GM18951 (cell line): ENCODE results near the gene ANXA6.

ENCODE experiments used
- POLR2A ChIP-seq: IDR thresholded peaks from 4 replicates; pipeline ENCODE4 v1.6.1; 2011; ENCODE audit warnings: mild to moderate bottlenecking; ENCODE audit not compliant: insufficient read length, insufficient read depth; ENCODE audit errors: extremely low read depth
- in situ Hi-C: fragments of 300-500 bp; cut with MboI; formaldehyde crosslinking; loops from one replicate; pipeline ENCODE4 v1.12.0; 2022; ENCODE audit warnings: low sequenced_read_pairs, mixed read lengths, inconsistent platforms; ENCODE audit not compliant: unreplicated experiment

ANXA6 gene

DNA sequence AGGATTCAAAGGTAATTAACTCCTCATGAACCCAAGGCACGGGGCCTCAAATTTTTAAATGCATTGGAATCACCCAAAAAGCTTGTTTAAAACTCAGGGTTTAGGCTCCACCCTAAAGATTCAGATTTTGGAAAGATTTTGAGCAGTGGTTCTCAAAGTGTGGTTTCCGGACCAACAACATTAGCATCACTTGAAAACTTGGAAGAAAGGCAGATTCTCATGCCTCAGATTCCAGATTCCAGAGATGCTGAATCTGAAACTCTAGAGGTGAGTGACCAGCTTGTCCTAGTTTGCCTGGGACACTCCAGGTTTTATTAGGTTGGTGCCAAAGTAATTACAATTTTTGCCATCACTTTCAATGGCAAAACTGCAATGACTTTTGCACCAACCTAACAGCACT is 52.0 kb downstream of the ANXA6 start:
- TF ChIP-seq POLR2A, result no peak
- in situ Hi-C loops, result no loop called here

DNA sequence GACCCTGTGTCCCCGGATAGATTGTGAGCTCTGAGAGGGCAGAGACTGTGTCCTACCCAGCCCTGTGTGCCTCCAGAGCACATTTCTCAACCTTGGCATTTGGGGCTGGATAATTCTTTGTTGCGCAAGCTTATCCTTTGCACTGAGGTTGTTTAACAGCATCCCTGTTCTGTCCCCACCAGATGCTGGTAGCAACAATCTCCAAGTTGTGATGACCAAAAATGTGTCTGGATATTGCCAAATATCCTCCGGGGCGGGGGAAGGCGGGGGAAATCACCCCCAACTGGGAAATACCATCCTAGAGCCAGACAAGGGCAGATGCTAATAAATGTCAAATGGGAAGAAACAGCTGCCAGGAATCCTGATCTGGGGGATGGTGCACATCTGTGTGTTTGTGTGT is 52.8 kb downstream of the ANXA6 start:
- in situ Hi-C loops, result no loop called here
- TF ChIP-seq POLR2A, result no peak

DNA sequence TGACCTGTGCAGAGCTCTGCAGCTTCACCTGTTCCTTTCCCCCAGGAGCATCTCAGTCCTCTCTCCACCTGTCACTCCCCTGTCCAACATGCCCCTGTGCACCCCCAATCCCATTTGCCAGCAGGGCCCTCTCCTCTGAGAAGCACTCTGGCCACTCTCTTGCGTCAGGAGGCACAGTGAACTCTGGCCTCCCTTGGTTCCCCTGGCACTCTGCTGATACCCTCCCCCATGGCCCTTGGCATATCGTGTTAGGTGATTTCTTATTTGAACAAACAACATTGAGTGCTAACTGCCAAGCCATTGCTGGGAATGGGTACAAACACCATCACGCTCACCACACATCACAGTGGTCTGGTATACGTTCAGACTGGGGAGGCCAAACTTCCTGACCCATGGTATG is 55.8 kb downstream of the ANXA6 start:
- TF ChIP-seq POLR2A, result no peak
- in situ Hi-C loops, result no loop called here

DNA sequence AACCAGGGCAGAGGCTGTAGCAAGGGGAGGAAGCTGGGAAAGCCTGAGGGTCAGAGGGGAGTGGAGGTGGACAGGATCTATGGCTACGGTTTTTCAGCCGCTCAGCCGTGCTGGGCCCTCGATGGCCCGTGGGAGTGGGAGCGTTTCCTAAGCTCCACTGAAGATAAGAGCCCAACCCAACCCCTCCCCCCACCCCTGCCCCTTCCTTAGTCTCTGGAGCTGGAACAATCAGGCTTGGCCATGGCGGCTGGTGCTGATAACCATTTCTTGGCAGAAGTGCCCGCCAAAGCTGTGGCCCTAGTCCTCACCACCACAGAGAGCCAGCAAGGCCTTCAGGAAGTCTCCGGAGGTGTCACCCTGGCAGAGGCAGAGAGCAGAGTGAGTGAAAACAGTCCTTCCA is 56.4 kb downstream of the ANXA6 start:
- in situ Hi-C loops, result no loop called here
- no peak for TF ChIP-seq POLR2A

DNA sequence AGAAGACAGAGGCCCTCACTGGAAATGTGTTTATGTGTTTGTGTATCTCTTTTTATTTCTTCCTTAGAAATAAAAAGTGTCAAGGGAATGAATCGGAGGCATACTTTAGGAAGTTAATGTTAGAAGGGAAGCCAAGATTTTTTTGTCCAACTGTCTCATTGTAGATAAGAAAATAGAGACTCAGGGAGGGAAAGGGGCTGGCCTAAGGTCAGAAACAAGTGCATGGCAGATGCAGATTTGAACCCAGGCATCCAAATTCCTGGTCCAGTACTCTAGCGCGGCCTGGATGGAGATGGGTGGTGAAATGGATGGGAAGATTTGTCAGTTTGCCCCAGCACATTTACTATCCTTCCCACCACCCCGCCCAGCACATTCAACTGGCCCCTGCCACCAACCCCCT is 56.9 kb downstream of the ANXA6 start:
- in situ Hi-C loops, result no loop called here
- no peak for TF ChIP-seq POLR2A

DNA sequence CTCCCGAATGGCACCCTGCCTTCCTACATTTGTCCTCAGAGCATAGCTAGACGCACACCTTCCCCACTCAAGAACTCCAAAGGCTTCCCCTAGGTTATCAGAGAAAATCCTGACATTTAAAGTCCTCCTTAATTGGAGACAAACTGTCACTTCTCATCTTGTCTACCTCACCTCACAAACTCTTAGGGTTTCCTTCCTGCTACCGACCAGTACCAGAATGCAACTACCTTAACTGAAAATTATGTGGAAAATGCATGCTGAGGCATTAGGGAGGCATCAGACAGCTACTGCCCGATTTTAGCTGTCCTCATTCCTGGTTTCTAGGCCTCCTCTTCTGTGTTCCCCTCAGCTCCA is 58.8 kb downstream of the ANXA6 start:
- no peak for TF ChIP-seq POLR2A
- in situ Hi-C loops, result no loop called here

DNA sequence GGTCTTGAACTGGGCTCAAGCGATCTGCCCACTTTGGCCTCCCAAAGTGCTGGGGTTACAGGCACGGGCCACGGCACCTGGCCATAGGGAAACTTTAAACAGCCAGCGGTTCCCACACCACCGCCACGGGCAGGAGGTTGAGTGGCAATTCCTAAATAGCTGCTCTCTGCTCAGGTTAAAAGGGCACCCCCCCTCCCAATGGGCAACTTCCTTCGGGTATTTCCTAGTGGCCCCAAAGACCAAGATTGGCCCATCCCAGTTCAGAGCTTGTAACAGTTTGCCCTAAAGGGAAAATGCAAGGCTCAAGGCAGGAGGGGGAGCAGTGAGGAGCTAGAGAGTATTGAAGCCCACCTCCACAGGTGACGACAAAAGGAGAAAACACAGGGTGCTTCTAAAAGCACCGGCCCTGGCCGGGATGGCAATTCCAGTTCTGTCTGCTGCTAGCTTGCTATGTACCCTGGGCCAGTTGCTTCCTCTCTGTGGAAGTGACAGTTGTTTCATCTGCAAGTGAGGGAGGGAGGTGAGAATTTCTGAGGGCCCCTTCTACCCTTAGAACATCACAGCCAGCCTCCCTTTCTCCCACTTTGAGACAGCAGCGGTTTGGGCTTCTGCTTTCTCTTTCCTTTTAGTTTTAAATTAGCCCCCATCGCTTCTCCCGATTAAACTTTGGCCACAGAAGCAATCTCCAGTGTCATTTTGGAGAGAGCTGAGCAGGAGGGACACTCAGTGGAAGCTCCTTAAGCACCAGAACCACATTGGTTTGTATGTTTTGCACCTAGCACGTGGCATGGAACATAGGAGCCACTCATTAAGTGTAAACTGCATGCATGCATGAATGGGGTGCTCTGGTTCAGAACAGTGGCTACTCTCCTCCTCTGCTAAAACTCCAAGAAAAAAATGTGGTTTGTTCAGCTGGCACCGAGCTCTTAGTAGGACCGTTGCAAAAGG is 59.5 kb downstream of the ANXA6 start:
- TF ChIP-seq POLR2A, result no peak
- in situ Hi-C loops, result no loop called here

DNA sequence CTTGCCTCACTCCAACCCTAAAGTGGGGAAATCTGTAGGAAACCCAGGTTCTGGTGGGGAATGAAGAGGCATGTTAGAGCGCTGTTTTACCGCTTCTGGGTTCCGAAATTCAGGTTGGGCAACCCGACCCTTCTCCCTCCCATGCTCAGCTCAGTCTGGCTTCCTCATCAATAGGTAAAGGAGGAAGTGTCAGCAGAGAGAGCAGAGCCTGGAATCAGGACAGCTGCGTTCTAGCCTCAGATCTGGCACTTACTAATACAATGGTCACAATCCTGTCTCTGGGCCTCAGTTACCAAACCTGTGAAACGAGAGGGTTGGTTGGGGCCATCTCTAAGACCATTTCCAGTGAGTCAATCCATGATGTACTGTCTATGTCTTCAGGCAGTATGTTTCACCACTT is 60.5 kb downstream of the ANXA6 start:
- no peak for TF ChIP-seq POLR2A
- in situ Hi-C loops, result no loop called here

DNA sequence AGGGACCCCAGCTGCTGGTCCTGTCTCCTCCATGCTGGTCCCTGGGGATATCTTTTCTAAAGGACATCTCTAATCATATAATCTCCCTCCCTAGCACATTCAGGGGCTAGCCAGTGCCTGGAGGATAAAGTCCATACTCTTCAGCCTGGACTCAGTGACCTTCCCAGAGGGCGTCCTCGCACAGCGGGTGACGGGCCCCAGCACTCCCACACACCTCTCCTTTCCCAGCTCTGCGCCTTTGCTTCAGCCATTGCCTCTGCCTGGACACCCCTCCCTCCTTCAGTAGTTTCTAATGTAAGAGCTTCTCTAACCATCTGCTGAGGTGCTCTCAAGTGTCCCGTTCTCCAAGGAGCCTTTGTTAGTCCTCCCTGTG is 61.6 kb downstream of the ANXA6 start:
- in situ Hi-C loops, result no loop called here
- TF ChIP-seq POLR2A, result no peak

DNA sequence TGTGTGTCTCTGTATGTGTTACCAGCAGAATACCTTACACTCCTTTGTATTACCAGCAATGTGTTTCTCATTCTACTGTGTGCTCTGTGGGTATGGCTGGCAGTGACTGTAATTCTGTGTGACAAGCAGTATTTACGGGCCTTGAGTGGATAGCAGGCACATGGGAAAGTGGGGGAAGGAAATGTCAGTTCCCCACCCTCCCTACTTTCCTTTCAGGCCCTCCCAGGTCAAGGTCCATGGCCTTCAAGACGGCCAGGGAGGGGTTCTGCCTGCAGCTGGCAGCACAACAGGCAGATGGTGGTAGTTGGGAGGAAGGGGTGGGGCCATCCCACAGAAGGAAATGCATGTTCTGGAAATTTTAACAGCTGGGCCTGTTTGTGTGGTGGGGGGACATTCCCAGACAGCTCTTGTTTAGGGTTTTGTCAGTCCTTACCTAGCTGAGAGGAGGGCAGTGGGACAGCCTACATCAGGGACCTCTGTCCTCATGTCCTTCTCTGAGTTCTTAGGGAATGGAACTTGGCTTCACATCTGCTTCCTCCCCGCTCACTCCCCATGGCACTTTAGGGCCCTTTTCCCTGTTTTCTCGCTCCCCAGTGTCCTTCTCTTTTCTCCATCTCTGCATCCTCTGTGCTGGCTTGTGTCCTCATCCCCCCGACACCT is 62.1 kb downstream of the ANXA6 start:
- TF ChIP-seq POLR2A, result peak; percentile 27
- in situ Hi-C loops, result no loop called here

DNA sequence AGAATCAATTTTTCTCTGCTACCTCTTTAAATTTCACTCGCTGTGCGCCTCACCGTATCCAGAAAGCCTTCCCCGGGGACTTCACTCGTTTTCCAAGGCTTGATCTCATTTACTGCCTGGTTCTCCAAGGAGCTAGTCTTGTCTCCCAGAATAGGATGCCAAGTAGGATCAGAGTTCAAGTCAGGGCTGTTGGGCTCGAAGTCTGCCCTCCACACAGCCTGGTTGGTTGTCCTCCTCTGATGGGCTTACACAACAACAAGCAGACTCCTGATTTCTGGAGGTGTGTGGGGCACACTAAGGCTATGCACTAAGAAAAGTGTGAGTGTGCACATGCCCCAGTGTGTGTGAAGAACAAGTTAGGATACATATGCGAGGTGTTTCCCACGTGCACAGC is 62.7 kb downstream of the ANXA6 start:
- no peak for TF ChIP-seq POLR2A
- in situ Hi-C loops, result no loop called here

DNA sequence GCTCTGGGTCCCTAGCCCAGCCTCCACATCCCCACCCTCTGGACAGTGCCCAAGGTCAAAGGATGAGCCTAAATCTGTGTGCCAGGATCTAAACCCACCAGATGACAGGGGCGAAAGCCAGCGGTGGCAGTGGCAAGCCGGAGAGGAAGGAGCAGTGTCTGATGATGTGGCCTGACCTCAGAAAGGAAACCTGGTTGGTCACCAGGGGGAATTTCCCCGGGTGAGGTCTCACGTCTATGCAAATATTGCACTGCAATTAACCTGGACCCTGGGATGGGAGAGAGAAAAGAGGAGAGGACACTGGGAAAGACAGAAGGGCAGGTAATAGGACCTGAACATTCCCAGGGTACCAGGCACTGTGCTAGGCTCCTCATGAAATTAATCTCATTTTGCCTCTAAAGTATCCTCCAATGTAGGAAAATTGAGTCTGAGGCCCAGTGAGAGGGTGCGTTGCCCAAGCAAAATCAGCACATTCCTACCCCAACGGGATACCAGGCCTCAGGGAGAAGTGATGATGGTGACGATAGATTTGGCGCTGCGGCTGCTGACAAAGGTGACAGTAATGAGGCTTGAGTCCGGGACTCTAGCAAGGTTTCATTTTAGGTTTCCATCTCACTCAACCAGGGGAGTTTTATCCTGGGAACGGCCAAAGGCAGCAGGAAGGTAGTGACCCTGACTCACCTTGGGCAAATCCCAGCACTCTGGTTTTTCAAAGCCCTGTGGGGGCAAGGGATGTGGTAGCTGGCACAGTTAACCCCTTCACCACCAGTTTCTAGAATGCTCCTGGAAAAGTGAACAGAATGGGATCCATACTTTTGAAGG is 63.3 kb downstream of the ANXA6 start:
- in situ Hi-C loops, result no loop called here
- TF ChIP-seq POLR2A, result peak; percentile 72

DNA sequence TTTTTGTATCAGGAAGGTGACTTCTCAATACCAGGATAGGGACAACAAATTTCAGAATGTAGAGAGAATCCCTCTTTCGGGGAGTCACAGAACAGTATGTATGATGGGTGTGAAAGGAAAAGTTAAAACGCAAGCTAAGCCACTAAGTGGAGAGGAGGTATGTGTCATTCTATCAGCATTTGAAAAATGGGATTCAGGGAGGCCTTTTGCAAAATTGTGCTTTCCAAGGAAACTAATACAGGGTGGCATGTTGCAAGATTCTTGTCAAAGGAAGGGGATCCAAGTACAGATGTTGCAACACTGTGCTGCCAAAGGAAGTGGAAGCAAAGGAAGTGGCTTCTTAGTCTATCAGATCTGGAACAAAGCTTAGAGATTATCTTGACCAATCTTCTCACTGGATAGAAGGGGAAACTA is 64.1 kb downstream of the ANXA6 start:
- in situ Hi-C loops, result no loop called here
- TF ChIP-seq POLR2A, result no peak
